ENCODE measurements around the gene PCNP. TPM values are rescaled to one million over a fixed set of nuclear protein-coding genes. Genes with fewer than 3 reads are reported as not detected.
"Not testable (repeated sequence)": the region's sequence is repeated elsewhere in the genome, so short reads cannot be mapped to it uniquely, and the experiment has no call there.

The PCNP gene
- total RNA-seq, 4 donors from 2014 or later: 57.6 to 68.6 (median 63.2) TPM

GRCh38 chr3:101624857-101625256 is 50.9 kb downstream of the PCNP start:
- in situ Hi-C loops (cut with MboI; ENCODE audit: low sequenced_read_pairs in 4 of 4) (no loop called here), intact Hi-C loops (cut with DNase I; ENCODE audit: low total_unique reads) (no loop called here)
- H3K36me3 ChIP-seq: no peaks in the 10 kb centered on the region
- ATAC-seq (no peak), DNase-seq (no peak)
- H3K9me3 ChIP-seq: no peaks in the 10 kb centered on the region
- no peak overlapping the region for H3K27ac ChIP-seq
- TF ChIP-seq POLR2A (IDR thresholded peaks at IDR 0.05) (no peak), CTCF (IDR thresholded peaks at IDR 0.05 in 4 of 5, conservative IDR thresholded peaks at IDR 0.05 in 1 of 5) (no peak)
- H3K4me3 ChIP-seq: no peak overlapping the region
- no peaks in the 10 kb centered on the region for H3K4me1 ChIP-seq
- no peaks in the 10 kb centered on the region for H3K27me3 ChIP-seq

- no peaks in the 10 kb centered on the region for H3K4me1 ChIP-seq
- no peak for TF ChIP-seq CTCF (IDR thresholded peaks at IDR 0.05 in 4 of 5, conservative IDR thresholded peaks at IDR 0.05 in 1 of 5)
- TF ChIP-seq POLR2A (IDR thresholded peaks at IDR 0.05): no peak
- intact Hi-C loops (cut with DNase I; ENCODE audit: low total_unique reads): no loop called here
- DNase-seq (no peak), ATAC-seq (no peak)
- no peak overlapping the region for H3K27ac ChIP-seq
- H3K4me3 ChIP-seq: no peak overlapping the region
- no peaks in the 10 kb centered on the region for H3K27me3 ChIP-seq
- H3K9me3 ChIP-seq: no peaks in the 10 kb centered on the region
- in situ Hi-C loops (cut with MboI; ENCODE audit: low sequenced_read_pairs in 4 of 4): no loop called here
- H3K36me3 ChIP-seq: no peaks in the 10 kb centered on the region
Observed at GRCh38 chr3:101625879-101626278, 51.9 kb downstream of the PCNP start.

GRCh38 chr3:101629219-101629618 is 55.2 kb downstream of the PCNP start:
- no peaks in the 10 kb centered on the region for H3K4me1 ChIP-seq
- intact Hi-C loops (cut with DNase I; ENCODE audit: low total_unique reads): no loop called here
- in situ Hi-C loops (cut with MboI; ENCODE audit: low sequenced_read_pairs in 4 of 4): no loop called here
- no peaks in the 10 kb centered on the region for H3K36me3 ChIP-seq
- H3K4me3 ChIP-seq: no peak overlapping the region
- TF ChIP-seq CTCF (IDR thresholded peaks at IDR 0.05 in 4 of 5, conservative IDR thresholded peaks at IDR 0.05 in 1 of 5) (no peak), POLR2A (IDR thresholded peaks at IDR 0.05) (no peak)
- no peak overlapping the region for H3K27ac ChIP-seq
- ATAC-seq (no peak), DNase-seq (no peak)
- H3K9me3 ChIP-seq: no peaks in the 10 kb centered on the region
- H3K27me3 ChIP-seq: no peaks in the 10 kb centered on the region

GRCh38 chr3:101631098-101631796 is 57.3 kb downstream of the PCNP start:
- Histone ChIP-seq H3K36me3 (no peaks in the 10 kb centered on the region), H3K27ac (no peak overlapping the region), H3K27me3 (no peaks in the 10 kb centered on the region), H3K4me1 (no peaks in the 10 kb centered on the region), H3K4me3 (no peak overlapping the region), H3K9me3 (no peaks in the 10 kb centered on the region)
- intact Hi-C loops (cut with DNase I; ENCODE audit: low total_unique reads) (no loop called here), in situ Hi-C loops (cut with MboI; ENCODE audit: low sequenced_read_pairs in 4 of 4) (no loop called here)
- DNase-seq: no peak
- no peak for TF ChIP-seq POLR2A (IDR thresholded peaks at IDR 0.05)
- no peak for TF ChIP-seq CTCF (IDR thresholded peaks at IDR 0.05 in 4 of 5, conservative IDR thresholded peaks at IDR 0.05 in 1 of 5)
- ATAC-seq: no peak

- intact Hi-C loops (cut with DNase I; ENCODE audit: low total_unique reads); H3K9me3 ChIP-seq; H3K27me3 ChIP-seq; ATAC-seq; DNase-seq; H3K27ac ChIP-seq; in situ Hi-C loops (cut with MboI; ENCODE audit: low sequenced_read_pairs in 4 of 4); H3K36me3 ChIP-seq; H3K4me3 ChIP-seq; H3K4me1 ChIP-seq: not testable (repeated sequence)
Observed at GRCh38 chr3:101631959-101632358, 58.0 kb downstream of the PCNP start.
